Measurements from ENCODE around the gene NSDHL.

DNA sequence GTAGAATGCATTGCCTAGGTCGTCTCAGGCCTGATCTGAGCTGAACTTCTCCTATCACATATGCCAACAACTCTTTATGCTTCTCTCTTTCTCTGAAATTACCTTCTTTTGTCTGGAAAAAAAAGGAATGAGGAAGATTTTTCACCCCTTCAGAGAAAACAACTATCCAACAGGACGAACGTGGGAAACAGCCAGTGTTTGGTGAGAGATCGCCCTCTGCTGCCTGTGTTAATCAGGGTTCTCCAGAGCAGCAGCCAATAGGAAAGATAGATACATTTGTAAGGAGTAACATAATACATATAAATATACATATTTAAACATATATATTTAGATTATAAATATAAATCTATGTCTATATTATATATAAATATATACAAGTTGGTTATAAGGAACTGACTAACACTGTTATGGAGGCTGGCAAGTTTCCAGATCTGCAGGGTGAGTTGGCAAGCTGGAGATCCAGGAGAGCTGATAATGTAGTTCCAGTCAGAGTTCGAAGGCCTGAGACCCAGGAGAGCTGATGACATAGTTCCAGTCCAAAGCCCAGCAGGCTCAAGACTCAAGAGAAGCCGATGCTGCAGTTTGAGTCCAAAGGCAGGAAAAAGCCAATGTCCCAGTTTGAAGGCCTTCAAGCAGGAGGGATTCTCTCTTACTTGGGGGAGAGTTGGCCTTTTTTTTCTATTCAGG is 13.6 kb upstream of the NSDHL start:
- TF ChIP-seq, protein P1, sequence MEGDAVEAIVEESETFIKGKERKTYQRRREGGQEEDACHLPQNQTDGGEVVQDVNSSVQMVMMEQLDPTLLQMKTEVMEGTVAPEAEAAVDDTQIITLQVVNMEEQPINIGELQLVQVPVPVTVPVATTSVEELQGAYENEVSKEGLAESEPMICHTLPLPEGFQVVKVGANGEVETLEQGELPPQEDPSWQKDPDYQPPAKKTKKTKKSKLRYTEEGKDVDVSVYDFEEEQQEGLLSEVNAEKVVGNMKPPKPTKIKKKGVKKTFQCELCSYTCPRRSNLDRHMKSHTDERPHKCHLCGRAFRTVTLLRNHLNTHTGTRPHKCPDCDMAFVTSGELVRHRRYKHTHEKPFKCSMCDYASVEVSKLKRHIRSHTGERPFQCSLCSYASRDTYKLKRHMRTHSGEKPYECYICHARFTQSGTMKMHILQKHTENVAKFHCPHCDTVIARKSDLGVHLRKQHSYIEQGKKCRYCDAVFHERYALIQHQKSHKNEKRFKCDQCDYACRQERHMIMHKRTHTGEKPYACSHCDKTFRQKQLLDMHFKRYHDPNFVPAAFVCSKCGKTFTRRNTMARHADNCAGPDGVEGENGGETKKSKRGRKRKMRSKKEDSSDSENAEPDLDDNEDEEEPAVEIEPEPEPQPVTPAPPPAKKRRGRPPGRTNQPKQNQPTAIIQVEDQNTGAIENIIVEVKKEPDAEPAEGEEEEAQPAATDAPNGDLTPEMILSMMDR (IDR thresholded peaks at IDR 0.05) = peak; percentile 51
- TF ChIP-seq ZFX (IDR thresholded peaks at IDR 0.05; ENCODE audit: borderline replicate concordance) = no peak
